ENCODE measurements around the gene DAP3. TPM values are rescaled to one million over a fixed set of nuclear protein-coding genes. Genes with fewer than 3 reads are reported as not detected.

Gene DAP3
- polyA plus RNA-seq, 1 of the 3 experiments (the other 2 are of a cell fraction) = 115 TPM

DNA sequence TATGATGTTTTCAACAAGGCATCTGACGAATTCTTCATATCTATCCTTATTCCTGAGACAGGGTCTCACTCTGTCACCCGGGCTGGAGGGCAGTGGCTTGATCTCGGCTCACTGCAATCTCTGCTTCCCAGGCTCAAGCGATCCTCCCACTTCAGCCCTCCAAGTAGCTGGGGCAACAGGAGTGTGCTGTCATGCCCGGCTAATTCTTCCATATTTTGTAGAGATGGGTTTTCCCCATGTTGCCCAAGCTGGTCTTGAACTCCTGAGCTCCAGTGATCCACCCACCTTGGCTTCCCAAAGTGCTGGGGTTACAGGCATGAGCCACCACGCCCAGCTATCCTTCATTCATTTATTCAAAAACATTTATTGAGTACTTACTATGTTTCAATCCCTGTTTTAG is 8.4 kb upstream of the DAP3 start:
- POLR2A ChIA-PET = interaction anchor here (0.6 kb wide), 1 partner anchor 312 kb away, joined by 4 read pairs; no protein-coding TSS in a partner anchor
- H3K9me2 ChIP-seq = no peaks in the 10 kb centered on the region
- no peak for DNase-seq
- H3K27me3 ChIP-seq (ENCODE audit: insufficient read depth) = no peaks in the 10 kb centered on the region
- no peaks in the 10 kb centered on the region for H3K9me3 ChIP-seq
- 94% methylated on average over 6 of the region's 6 CpGs for whole genome bisulfite sequencing (ENCODE audit: low lambda C conversion rate)
- H3F3A ChIP-seq (replicated peaks; ENCODE audit: insufficient read depth) = no peaks in the 10 kb centered on the region
- no peak overlapping the region for H2AFZ ChIP-seq (ENCODE audit: low read depth)
- CTCF ChIA-PET = interaction anchor here (0.7 to 1.4 kb wide), 3 partner anchors 14 to 57 kb away, joined by 3 to 4 read pairs (median 3); no protein-coding TSS in a partner anchor
- H3K4me3 ChIP-seq (ENCODE audit: low read depth in 2 of 2, low read length in 1 of 2) = no peak overlapping the region
- H3K36me3 ChIP-seq (replicated peaks in 1 of 2; ENCODE audit: control insufficient read depth in 1 of 2, insufficient read depth in 2 of 2, low read length in 1 of 2) = peaks cover 33 to 56% of the 10 kb centered on the region in 2 experiments
- no peak overlapping the region for H3K27ac ChIP-seq (ENCODE audit: low read depth in 2 of 2, low read length in 1 of 2)
- peaks cover 79% of the 10 kb centered on the region for H3K79me2 ChIP-seq (ENCODE audit: insufficient read depth)
- peaks cover 54% of the 10 kb centered on the region for H4K20me1 ChIP-seq (ENCODE audit: insufficient read depth)
- H3K4me1 ChIP-seq (ENCODE audit: control insufficient read depth in 1 of 2, insufficient read depth in 2 of 2, low read depth in 1 of 2, low read length in 1 of 2) = peaks cover 0 to 7% of the 10 kb centered on the region in 2 experiments; a peak in 1 of 4 replicates
- H3K4me2 ChIP-seq = no peak overlapping the region
- no peak for TF ChIP-seq GATA2 (CRISPR knock-in tag; IDR thresholded peaks at IDR 0.05)
- TF ChIP-seq, protein P1, sequence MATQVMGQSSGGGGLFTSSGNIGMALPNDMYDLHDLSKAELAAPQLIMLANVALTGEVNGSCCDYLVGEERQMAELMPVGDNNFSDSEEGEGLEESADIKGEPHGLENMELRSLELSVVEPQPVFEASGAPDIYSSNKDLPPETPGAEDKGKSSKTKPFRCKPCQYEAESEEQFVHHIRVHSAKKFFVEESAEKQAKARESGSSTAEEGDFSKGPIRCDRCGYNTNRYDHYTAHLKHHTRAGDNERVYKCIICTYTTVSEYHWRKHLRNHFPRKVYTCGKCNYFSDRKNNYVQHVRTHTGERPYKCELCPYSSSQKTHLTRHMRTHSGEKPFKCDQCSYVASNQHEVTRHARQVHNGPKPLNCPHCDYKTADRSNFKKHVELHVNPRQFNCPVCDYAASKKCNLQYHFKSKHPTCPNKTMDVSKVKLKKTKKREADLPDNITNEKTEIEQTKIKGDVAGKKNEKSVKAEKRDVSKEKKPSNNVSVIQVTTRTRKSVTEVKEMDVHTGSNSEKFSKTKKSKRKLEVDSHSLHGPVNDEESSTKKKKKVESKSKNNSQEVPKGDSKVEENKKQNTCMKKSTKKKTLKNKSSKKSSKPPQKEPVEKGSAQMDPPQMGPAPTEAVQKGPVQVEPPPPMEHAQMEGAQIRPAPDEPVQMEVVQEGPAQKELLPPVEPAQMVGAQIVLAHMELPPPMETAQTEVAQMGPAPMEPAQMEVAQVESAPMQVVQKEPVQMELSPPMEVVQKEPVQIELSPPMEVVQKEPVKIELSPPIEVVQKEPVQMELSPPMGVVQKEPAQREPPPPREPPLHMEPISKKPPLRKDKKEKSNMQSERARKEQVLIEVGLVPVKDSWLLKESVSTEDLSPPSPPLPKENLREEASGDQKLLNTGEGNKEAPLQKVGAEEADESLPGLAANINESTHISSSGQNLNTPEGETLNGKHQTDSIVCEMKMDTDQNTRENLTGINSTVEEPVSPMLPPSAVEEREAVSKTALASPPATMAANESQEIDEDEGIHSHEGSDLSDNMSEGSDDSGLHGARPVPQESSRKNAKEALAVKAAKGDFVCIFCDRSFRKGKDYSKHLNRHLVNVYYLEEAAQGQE (IDR thresholded peaks at IDR 0.05; ENCODE audit: low read depth, low read length) = no peak
- TF ChIP-seq, protein P2, sequence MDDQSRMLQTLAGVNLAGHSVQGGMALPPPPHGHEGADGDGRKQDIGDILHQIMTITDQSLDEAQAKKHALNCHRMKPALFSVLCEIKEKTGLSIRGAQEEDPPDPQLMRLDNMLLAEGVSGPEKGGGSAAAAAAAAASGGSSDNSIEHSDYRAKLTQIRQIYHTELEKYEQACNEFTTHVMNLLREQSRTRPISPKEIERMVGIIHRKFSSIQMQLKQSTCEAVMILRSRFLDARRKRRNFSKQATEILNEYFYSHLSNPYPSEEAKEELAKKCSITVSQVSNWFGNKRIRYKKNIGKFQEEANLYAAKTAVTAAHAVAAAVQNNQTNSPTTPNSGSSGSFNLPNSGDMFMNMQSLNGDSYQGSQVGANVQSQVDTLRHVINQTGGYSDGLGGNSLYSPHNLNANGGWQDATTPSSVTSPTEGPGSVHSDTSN (IDR thresholded peaks at IDR 0.05) = no peak
- TF ChIP-seq YY1 (IDR thresholded peaks at IDR 0.05; ENCODE audit: low read depth) = no peak
- TF ChIP-seq JUND (IDR thresholded peaks at IDR 0.05) = no peak
- no peak for TF ChIP-seq GABPA (IDR thresholded peaks at IDR 0.05; ENCODE audit: low read depth)
- TF ChIP-seq SMC3 (IDR thresholded peaks at IDR 0.05; ENCODE audit: low read depth, low read length) = no peak
- no peak for TF ChIP-seq POLR2AphosphoS5 (IDR thresholded peaks at IDR 0.05; ENCODE audit: low read depth, low read length)
- TF ChIP-seq, protein P3, sequence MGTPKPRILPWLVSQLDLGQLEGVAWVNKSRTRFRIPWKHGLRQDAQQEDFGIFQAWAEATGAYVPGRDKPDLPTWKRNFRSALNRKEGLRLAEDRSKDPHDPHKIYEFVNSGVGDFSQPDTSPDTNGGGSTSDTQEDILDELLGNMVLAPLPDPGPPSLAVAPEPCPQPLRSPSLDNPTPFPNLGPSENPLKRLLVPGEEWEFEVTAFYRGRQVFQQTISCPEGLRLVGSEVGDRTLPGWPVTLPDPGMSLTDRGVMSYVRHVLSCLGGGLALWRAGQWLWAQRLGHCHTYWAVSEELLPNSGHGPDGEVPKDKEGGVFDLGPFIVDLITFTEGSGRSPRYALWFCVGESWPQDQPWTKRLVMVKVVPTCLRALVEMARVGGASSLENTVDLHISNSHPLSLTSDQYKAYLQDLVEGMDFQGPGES (IDR thresholded peaks at IDR 0.05; ENCODE audit: low read depth, low read length) = no peak
- no peak for TF ChIP-seq RCOR1 (IDR thresholded peaks at IDR 0.05; ENCODE audit: low read length)
- no peak for TF ChIP-seq SIN3A (IDR thresholded peaks at IDR 0.05; ENCODE audit: borderline replicate concordance, low read depth, low read length)
- no peak for TF ChIP-seq MXI1 (IDR thresholded peaks at IDR 0.05; ENCODE audit: low read depth, low read length)
- TF ChIP-seq EZH2phosphoT487 (IDR thresholded peaks at IDR 0.05; ENCODE audit: borderline replicate concordance, low read depth) = no peak
- no peak for TF ChIP-seq FOSL2 (IDR thresholded peaks at IDR 0.05; ENCODE audit: borderline replicate concordance, low read depth)
- TF ChIP-seq MEF2A (IDR thresholded peaks at IDR 0.05; ENCODE audit: borderline replicate concordance, low read depth) = no peak
- no peak for TF ChIP-seq RAD21 (IDR thresholded peaks at IDR 0.05; ENCODE audit: low read length)
- H3K9ac ChIP-seq = no peak overlapping the region
